ENCODE measurements around the gene PAGE2B. TPM values are rescaled to one million over a fixed set of nuclear protein-coding genes. Genes with fewer than 3 reads are reported as not detected.

The PAGE2B gene
- total and polyA plus RNA-seq, 3 donors from 2014 or later = 33.9 to 86.8 (median 50.8) TPM

- no peak for DNase-seq
- no peaks in the 10 kb centered on the region for H3K36me3 ChIP-seq (ENCODE audit: low read depth, missing control alignments)
- no peak overlapping the region for H3K27ac ChIP-seq
- H3K27me3 ChIP-seq = no peaks in the 10 kb centered on the region
- H3K4me3 ChIP-seq = no peak overlapping the region
- TF ChIP-seq POLR2A (IDR thresholded peaks at IDR 0.05) = no peak
- TF ChIP-seq, protein P1, sequence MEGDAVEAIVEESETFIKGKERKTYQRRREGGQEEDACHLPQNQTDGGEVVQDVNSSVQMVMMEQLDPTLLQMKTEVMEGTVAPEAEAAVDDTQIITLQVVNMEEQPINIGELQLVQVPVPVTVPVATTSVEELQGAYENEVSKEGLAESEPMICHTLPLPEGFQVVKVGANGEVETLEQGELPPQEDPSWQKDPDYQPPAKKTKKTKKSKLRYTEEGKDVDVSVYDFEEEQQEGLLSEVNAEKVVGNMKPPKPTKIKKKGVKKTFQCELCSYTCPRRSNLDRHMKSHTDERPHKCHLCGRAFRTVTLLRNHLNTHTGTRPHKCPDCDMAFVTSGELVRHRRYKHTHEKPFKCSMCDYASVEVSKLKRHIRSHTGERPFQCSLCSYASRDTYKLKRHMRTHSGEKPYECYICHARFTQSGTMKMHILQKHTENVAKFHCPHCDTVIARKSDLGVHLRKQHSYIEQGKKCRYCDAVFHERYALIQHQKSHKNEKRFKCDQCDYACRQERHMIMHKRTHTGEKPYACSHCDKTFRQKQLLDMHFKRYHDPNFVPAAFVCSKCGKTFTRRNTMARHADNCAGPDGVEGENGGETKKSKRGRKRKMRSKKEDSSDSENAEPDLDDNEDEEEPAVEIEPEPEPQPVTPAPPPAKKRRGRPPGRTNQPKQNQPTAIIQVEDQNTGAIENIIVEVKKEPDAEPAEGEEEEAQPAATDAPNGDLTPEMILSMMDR (IDR thresholded peaks at IDR 0.05) = no peak
- peaks cover 6% of the 10 kb centered on the region for H3K4me1 ChIP-seq
- H3K9me3 ChIP-seq = no peaks in the 10 kb centered on the region
- intact Hi-C loops (cut with DNase I; ENCODE audit: low total_unique reads) = no loop called here
- 57 to 97% methylated on average over 2 to 3 of the region's 3 CpGs for WGBS, 2 donors
These were observed 43.7 kb downstream of the PAGE2B start for GRCh38 chrX:55118574-55118973.

DNA sequence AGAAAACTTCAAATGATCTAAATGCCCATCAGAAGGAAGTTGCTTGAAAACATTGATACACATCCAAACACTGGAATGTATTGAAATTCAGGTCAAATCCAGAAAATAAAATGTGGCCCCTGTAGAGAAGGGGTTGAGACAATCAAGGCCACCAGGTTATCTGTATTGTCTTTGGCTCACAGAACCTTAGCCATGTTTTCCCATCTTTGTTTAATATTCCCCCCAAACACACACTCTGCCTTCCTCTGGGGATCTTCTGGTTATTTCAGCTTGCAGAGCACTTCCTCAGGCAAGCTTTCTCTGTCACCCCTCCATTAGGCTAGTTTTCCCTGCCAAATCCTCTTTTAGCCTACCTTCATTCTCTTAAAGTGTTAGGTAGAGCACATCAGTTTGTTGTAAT lies 44.4 kb downstream of the PAGE2B start:
- peaks cover 6% of the 10 kb centered on the region for H3K4me1 ChIP-seq
- no peaks in the 10 kb centered on the region for H3K36me3 ChIP-seq (ENCODE audit: low read depth, missing control alignments)
- no peak overlapping the region for H3K4me3 ChIP-seq
- intact Hi-C loops (cut with DNase I; ENCODE audit: low total_unique reads) = no loop called here
- no peak for TF ChIP-seq POLR2A (IDR thresholded peaks at IDR 0.05)
- TF ChIP-seq, protein P1 (IDR thresholded peaks at IDR 0.05) = no peak
- H3K9me3 ChIP-seq = no peaks in the 10 kb centered on the region
- DNase-seq = no peak
- no peaks in the 10 kb centered on the region for H3K27me3 ChIP-seq
- H3K27ac ChIP-seq = no peak overlapping the region

DNA sequence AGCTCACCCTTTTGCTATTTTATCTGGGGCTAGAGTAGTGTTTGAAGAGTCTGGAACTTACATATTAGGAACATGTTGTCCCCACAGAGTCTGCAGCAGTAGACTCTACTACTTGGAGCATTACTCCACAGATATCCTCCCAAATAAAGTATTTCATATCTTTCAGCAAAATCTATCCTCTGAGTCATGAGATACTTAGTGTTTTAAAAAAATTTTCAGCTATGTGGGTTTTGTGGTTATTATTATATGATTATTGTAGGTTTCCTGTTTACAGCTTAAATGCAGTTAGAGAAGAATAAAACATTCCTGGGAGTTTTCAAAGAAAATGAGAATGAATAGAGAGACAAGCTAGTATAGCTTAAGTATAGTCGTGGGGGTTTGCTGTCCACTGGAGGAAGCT lies 44.9 kb downstream of the PAGE2B start:
- intact Hi-C loops (cut with DNase I; ENCODE audit: low total_unique reads) = no loop called here
- Histone ChIP-seq H3K27me3 (no peaks in the 10 kb centered on the region), H3K27ac (no peak overlapping the region), H3K4me3 (no peak overlapping the region), H3K36me3 (ENCODE audit: low read depth, missing control alignments) (no peaks in the 10 kb centered on the region), H3K9me3 (no peaks in the 10 kb centered on the region), H3K4me1 (peaks cover 6% of the 10 kb centered on the region)
- DNase-seq = no peak
- WGBS, 2 donors = 31 to 46% methylated on average over 1 of the region's 1 CpG
- no peak for TF ChIP-seq POLR2A (IDR thresholded peaks at IDR 0.05)
- TF ChIP-seq, protein P1 (IDR thresholded peaks at IDR 0.05) = no peak

GRCh38 chrX:55120761-55121358 lies 46.0 kb downstream of the PAGE2B start:
- intact Hi-C loops (cut with DNase I; ENCODE audit: low total_unique reads) = no loop called here
- H3K4me1 ChIP-seq = peaks cover 6% of the 10 kb centered on the region
- peak overlapping the region in 1 of 2 donors; percentile 18 for H3K27ac ChIP-seq
- WGBS, 2 donors = 19% methylated on average over 2 of the region's 2 CpGs
- no peak overlapping the region for H3K4me3 ChIP-seq
- TF ChIP-seq POLR2A (IDR thresholded peaks at IDR 0.05) = no peak
- TF ChIP-seq, protein P1 (IDR thresholded peaks at IDR 0.05) = no peak
- DNase-seq = peak; percentile 24
- no peaks in the 10 kb centered on the region for H3K27me3 ChIP-seq
- H3K36me3 ChIP-seq (ENCODE audit: low read depth, missing control alignments) = no peaks in the 10 kb centered on the region
- no peaks in the 10 kb centered on the region for H3K9me3 ChIP-seq

DNA sequence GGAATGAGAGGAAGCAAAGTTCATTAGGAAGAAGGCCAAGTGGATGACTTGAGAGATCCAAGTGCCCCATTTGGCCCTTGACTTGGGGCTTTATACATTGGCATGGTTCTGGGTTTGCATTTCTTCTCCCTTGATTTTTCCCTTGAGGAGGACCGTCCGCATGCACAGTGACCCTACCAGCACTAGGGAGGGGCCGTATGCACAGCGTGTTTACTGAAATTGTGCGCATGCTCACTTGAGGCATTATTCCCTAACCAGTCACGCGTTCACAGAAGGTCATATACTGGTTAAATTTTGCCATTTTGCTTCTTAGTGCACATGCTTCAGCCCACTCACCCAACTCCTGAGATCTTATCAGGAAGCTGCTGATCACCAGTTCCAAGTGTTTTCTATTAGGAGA lies 49.1 kb downstream of the PAGE2B start:
- TF ChIP-seq POLR2A (IDR thresholded peaks at IDR 0.05) = no peak
- TF ChIP-seq, protein P1 (IDR thresholded peaks at IDR 0.05) = no peak

More for the DNA sequence above, 49.1 kb downstream of the PAGE2B start:
- Histone ChIP-seq H3K9me3 (no peaks in the 10 kb centered on the region), H3K27me3 (no peaks in the 10 kb centered on the region), H3K36me3 (ENCODE audit: low read depth, missing control alignments) (no peaks in the 10 kb centered on the region), H3K27ac (no peak overlapping the region), H3K4me1 (peaks cover 6% of the 10 kb centered on the region), H3K4me3 (no peak overlapping the region)
- no peak for DNase-seq
- intact Hi-C loops (cut with DNase I; ENCODE audit: low total_unique reads) = no loop called here
- WGBS, 2 donors = 70 to 72% methylated on average over 7 of the region's 7 CpGs
